GM11168 (cell line): Measurements from ENCODE around the gene ATG2A.

Source experiments
- in situ Hi-C: fragments of 300-500 bp; cut with MboI; formaldehyde crosslinking; loops from one replicate; pipeline ENCODE4 v1.12.0; 2022; ENCODE audit warnings: low sequenced_read_pairs; ENCODE audit not compliant: unreplicated experiment

ATG2A gene

DNA sequence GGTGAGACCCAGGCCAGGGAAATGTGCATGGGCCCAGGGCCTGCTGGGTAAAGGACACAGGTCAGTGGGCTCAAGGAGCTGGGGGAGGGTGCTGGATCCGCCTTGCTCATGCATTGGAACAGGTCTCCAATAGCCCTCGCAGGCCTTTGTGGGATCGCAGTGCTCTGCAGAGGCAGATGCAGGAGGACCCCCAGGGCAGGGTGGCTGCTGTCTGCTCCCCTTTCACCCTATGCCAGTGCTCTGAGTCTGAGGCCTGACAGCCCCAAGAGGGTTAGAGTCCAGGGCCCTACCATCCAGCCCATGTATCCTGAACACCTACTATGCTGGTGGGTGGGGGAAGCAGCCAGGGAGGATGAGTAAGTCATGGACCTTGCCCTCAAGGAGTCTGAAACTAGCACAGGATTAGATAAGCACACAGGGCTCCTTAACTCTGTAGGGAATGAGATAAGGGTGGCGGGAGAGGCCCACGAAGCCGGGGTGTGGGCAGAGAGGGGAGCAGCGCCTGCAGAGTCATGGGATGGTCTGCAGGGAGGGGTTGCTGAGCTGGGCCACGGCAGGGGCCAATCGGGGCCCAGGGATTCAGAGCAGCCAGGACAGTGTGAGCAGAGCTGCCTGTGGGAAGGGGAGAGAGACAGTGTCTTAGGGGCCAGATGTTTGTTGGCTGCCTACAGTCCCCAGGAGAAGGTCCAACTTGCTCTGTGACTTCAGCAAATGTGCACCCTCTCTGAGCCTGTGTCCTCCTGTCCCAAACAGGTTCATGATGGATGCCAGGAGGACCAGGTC, 28.1 kb downstream of the ATG2A start:
- in situ Hi-C loops: no loop called here

DNA sequence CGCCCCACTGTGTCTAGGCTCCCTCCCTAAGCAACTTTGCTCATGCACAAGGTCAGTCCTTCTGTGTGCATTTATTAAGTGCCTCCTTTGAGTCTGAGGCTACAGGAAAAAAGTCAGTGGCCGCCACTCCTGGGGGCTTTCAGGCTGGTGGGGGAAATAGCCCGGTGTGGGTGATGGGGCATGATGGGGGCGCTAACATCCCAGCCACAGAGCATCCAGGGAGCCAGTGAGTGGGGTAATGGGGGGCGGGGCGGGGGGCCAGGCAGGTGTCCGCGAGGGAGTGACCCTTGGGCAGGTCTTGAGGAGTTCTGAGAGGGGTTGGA, 28.6 kb downstream of the ATG2A start:
- in situ Hi-C loops: no loop called here

DNA sequence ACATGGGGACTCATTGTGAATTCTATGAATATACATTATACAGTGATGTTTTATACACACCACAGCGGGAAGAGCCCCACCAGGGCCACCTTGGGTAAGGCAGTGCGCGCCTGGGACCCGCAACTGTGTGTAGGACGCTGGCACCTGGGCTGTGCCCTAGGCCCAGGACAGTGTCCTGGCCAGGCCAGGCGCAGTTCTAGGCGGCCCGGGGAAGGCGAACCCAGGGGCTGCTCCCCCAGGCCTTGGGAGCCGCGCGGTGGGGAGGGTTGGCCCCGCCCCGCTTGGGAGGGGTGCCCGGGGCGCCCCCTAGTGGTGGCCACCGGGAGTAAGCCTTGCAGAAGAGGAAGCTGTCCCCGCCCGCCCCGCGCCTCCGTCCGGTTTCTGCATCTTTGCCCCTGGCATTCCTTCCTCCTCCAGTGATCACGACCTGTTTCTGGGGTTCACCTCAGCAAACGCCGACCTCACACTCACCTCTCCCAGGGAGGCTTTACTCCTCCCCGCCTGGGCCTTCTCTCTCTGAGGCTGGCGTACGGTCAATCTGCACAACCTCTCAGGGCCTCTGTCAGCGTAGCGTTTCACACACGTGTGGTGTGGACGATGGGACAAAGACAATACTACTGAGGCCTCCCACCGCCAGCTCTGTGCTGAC, 29.1 kb downstream of the ATG2A start:
- in situ Hi-C loops: no loop called here

DNA sequence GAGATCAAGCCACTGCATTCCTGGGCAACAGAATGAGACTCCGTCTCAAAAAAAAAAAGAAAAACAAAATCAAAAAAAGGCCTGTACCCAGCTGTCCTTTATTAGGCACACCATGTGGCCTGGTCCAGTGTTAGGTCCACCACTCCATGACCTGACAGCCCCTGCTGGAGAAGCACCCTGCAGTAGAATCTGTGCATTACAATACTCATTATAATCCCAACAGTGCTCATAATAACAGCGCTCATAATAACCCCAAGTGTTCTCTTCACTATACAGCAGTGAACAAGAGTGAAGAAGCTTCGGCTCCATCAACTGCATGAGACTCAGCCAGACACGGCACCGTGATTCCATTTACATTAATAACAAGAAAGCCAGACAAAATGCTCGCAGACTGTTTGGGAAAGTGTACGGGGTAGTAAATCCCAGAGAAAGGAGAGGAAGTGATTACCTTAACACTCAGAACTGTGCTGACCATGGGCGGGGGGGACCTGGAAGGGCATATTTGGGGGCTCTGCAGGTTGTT, 29.7 kb downstream of the ATG2A start:
- in situ Hi-C loops: no loop called here

DNA sequence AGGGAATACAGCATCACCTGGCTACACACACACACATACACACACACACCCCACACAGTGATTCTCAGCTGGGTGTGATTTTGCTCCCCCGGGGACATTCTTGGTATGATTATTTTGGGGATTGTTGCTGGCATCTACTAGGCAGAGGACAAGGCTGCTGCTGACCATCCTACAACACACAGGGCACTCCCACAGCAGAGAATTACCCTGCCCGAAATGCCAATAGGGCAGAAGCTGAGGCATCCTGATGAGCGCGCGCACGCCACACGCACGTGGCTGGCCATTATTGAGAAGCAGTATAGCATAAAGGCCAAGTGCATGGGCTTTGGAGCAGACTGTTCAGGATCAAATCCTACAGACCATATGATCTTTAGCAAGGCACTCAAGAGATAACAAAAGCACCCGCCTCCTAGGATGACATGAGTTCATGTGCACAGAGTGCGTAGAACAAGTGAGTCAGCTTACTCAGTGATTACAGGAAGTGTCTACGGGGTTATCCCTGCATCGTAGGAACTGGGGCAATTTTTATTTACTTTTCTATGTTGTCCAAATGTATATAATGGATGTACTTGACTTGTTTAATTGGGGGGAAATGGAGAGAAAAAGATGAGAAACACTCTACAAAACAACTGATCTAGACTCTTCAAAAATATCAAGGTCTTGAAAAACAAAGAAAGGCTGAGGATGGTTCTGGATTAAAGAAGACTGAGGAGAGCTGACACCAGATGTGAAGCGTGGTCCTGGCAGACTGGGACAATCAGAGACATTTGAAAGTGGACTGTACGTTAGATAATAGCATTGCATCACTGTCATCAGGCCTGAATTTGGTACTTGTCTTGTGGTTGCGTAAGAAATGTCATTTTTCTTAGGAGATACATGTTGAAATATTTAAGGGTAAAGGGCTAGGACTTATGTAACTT, 31.4 kb downstream of the ATG2A start:
- in situ Hi-C loops: no loop called here

DNA sequence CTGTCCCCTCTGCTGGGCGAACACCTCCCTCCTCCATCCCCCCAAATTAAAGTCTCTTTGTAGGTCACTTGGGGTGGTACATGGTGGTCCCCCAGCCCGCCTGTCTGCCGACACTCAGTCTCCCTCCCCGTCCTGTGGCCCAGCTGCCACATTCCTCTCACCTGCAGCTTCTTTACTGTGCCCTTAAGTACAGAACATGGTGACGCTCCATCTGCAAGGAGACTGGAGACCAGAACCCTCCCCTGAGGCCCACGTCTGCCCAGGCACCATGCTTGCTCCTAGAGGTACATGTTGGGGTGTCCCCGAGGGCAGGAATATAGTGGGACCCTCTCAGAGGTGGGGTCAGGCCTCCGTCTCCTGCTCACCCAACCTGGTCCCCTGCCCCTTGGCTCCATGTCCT, 33.0 kb downstream of the ATG2A start:
- in situ Hi-C loops: no loop called here

DNA sequence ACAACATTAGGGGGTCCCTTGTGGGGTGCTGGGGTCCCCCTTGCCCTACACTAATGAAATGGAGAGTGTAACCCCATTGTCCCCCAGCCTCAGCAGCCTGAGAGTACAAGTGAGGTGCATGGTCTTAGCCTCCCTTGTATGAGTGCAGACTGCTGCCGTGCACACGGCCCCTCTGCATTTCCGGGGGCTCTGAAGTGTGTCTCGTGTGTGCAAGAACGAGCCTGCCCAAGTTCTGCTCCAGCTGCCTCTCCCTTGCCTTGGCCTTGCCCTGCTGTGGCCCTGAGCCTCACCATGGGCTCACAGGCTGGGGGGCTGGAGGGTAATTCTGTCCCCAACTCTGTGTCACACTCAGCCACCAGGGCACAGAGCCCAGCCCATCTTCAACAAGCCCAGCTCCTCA, 33.4 kb downstream of the ATG2A start:
- in situ Hi-C loops: no loop called here

DNA sequence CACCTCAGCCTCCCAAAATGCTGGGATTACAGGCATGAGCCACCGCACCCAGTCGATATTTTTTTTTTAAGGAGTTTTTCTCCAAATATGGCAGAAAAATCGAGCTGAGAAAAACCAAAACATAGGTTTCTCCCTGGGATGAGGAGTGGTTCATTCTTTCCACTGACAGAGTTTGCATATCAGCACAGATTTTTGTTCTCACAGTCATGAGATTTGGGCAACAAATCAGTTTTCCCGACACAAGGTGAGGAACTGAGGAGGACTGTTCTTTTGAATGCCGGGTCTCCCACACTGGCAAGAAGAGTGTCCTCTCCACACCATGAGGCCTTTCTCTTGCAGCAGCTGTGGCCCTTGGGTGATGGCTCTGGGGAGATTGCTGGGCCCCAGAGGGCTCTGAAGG, 34.8 kb downstream of the ATG2A start:
- in situ Hi-C loops: no loop called here

DNA sequence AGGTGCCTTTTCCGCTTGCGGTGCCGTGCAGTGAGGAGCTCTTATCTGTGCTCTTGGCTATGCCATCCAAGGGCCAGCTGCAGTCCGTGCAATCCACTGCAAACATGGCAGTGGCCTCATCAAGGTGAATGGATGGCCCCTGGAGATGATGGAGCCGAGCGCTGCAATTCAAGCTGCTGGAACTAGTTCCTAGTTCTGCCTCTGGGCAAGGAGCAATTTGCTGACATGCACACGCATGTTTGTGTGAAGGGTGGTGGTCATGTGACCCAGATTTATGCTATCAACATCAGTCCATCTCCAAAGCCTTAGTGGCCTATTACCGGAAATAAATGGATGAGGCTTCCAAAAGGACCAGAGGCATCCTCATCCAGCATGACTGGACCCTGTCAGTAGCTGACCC, 35.5 kb downstream of the ATG2A start:
- in situ Hi-C loops: no loop called here

DNA sequence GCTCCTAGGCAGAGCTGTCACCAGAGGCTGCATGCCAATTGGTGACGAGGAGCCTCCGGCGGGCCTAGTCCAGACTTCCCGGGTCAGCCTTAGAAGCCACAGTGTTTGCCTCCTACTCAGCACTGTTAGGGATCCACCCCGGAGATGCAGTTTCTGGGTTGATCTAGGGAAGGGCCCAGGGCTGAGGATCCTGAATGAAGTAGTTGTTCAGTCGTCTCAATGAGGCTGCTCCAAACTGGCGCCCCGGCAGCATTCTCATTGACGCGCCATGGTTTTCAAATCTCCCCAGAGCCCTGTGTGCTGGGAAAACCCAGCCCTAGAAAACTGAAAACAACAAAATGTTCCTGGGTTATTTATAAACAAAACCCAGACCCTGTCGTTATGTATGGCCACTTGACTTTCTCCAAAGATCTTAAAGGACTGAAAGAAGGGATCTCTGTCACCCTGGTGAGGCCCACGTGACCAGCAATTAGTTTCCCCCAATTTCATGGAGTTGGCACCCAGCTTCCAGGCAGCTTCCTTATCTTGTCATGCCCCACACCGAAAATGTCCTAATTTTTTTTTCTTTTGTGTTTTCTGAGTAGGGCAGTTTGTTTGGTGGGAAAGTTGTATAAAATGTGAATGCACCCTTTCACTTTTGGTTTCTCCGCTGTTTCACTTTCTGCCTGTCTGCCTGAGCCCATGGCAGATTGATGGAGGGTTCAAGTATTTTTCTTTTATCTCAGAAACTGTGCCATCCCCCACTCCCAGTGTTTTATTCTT, 36.6 kb downstream of the ATG2A start:
- in situ Hi-C loops: no loop called here

DNA sequence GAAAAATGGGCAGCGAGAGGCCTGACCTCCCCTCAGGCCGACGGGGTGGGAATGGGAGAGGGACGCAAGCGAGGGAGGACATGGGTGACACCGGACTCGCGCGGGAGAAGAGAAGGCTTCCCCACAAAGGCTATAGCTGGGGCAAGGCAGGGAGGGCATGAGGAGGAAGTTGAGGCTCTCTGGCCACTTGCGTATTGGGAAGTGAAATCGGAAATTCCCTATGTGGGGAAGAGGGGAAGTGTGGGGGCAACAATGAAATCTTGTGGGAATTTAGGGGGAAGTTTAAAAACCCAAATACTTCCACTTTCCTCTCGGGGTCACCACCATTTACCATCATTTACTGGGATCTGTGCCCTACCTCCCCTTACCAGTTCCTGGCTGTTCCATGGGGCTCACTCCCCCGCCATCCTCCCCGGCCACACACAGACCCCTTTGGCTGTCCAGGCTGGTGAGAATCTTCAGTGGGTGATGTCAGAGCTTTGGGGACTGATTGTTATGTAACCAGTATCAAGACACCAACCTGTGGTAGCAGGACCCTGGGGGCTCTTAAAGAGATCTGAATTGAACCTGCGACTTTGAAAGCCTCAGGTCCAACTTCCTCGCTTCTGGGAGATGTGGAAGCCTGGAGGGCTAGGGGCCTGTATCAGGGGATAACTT, 37.6 kb downstream of the ATG2A start:
- in situ Hi-C loops: no loop called here

DNA sequence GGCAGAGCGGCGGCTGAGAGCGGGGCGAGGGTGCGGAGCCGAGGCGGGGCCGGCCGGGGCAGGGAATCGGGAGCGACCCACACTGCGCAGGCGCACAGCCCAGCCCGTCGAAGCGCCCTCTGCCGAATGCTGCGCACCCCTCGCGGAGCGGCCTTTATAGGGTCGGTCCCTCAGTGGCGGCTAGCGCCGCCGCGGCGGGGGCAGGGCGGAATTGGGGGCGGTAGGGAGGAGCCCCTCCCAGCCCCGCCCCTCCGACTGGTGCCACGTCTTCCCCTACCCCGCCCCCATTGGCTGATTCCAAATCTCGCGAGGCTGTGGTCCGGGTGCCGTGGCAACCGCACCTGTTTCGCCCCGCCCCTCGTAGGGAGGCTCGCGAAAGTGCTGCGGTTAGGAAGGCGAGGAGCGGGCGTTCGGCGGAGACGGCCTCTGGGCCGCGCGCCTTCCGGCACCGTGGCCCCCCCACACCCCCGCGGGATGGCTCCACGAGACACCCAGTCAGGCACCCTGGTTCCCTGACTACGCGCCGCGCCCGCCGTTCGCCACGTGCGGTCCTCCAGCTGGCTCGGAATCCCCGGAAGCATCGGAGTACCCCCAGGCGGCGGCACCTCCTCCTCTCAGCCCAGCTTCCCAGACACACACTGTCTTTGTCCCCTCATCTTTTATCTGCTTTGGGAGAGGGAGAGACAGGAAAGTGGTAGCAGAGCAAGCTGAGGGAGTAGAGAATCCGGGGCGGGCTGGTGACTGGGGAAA, 38.3 kb downstream of the ATG2A start, which contains the start of gene EHD1:
Gene EHD1, minus strand, starts transcription at position 128 of the 750 bp plus-strand sequence. CDS start 157 bp downstream, outside the sequence.
- in situ Hi-C loops: no loop called here

DNA sequence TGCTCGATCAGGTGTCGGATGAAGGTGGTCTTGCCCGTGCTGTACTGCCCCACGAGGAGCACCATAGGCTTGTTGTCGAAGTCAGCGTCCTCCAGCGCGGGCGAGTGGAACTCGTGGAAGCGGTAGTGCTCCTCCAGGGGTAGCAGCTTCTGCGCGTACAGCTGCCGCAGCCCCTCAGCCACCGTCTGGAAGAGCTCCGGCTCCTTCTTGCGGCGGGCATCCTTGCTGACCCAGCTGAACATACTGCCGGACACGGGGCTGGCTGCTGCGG, 38.9 kb downstream of the ATG2A start:
- in situ Hi-C loops: no loop called here

DNA sequence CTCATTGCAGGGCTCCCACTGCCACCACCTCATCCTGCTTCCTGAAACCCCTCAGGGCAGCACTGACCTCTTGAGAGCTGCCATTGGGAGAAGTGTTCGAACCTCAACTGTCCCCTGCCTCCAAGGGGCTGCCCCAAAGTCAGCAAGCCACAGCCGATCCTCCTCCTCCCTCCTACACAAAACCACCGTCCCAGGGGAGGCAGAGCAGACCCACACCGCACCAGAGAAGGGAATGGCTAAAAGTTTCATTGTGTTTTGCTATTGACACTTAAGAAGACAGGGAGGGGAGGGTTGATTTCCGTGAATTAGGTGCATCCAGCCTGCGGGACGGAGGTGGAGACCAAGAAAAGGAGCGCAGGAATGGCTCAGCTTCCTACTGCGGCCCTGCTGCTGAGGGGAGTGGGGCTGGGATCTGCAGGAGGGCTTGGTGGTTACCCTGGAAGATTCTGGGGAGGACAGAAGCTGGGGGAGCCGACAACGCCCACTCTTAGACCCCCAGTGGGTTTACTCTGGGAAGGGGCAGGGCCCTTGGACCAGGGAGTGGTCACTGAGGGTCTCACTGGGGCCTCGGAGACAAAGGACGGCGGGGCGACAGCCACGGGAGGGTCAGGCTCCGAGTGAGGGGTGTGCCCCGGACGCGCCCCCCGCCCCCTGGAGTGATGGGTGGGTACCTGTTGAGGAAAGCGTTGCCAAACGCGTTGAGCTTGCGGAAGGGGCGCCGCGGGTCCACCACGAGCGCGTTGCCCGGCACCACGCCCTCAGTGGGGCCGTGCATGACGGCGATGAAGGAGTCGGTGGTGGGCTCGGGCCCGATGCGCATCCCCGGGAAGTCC, 39.4 kb downstream of the ATG2A start:
- in situ Hi-C loops: no loop called here

DNA sequence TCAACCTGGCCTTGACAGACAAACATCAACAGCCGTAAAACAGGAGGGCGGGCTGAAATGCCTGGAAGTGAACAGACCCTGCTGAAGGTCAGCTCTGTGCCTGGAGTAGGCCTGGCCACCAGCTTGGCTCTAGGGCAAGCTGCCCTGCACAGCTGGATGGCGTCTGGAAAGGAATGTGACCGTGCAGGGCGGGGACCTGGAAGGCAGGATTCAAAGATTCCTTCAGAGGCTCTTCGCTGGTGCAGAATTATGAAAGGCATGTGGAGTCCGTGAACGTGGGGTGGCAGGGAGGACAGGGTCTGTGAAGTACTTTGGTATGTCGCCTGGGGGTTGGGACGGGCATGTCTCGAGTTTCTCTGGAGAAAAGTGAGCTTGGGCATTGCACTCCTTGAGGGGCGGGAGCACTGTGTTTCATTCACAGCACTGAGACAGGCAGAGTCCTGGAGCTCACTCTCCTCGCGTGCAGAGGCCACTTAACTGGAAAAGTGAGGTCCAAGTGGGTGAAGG, 40.1 kb downstream of the ATG2A start:
- in situ Hi-C loops: no loop called here

DNA sequence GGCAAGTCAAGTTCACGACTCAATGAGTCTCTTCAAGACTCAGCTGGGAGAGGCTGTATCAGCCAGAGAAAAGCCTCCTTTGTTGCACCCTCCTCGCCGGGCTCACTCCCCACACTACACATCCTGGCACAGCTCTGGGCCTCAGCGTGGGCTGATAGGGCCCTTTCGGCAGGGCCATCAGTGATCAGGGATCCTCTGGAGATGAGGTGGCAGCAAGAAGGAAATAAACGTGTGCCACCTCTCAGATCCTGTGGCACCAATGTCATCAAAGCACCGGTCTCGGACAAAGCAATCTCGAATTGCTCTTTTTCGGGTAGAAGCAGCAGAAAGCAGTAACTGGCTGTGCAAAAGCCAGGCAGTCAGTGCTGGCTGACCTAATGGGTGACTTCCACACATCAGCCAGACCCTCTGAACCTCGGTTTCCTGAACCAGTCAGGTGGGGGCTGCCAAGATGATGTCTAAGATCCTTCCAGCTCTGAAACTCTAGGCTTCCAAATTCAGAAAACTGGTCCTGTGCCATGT, 40.7 kb downstream of the ATG2A start:
- in situ Hi-C loops: no loop called here

DNA sequence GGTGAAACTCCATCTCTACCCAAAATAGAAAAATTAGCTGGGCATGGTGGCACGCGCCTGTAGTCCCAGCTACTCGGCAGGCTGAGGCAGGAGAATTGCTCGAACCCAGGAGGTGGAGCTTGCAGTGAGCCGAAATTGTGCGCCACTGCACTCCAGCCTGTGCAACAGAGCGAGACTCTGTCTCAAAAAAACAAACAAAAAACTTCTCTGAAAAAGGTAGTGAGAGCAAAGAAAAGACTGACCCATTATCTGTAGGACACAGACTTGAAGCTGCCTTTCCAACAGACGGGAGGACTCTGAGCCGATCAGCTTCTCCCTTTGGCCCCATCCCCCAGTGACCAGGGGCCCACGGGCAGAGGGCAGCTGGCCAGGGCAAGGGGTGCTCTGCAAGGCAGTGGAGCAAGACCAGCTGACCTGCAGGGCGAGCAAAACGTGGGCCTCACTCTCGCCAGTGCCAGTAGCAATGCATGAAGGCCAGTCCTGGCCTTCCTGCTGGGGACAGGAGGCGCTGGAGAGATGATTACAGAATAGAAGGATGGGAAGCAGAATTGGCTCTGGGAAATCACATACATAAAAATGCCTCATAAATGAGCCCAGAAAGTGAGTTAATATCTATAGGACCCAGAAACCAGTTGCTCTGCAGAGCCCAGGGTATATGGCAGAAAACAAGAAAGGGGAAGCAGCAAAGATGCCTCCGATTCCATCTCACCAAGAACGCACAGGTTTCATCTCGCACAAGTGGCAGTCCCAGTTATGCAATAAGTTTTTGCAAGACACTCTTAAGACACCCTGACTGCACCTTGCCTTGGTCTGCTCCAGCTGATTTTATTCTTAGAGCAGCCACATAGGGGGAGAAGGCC, 41.4 kb downstream of the ATG2A start:
- in situ Hi-C loops: no loop called here
